DOHH2 (cell line): ENCODE results near the gene LMO7.

ENCODE experiments used
- H3F3A ChIP-seq: fragments of 200-600 bp; sonication (generic), shearing (Covaris generic); 2 replicates; pipeline ENCODE4 v1.6.0; 2016; ENCODE audit warnings: antibody characterized with exemption, mild to moderate bottlenecking; ENCODE audit not compliant: control insufficient read depth, insufficient read depth
- H3K27ac ChIP-seq: fragments of 200-600 bp; sonication (generic); 2 replicates; pipeline ENCODE4 v1.5.1; 2014; ENCODE audit warnings: low read depth, mild to moderate bottlenecking, low read length, moderate library complexity
- H3K27me3 ChIP-seq: fragments of 200-600 bp; sonication (generic); 2 replicates; pipeline ENCODE4 v1.6.1; 2014; ENCODE audit warnings: mild to moderate bottlenecking, low read length, mixed read lengths; ENCODE audit not compliant: control insufficient read depth
- H3K36me3 ChIP-seq: fragments of 200-600 bp; sonication (generic); 2 replicates; pipeline ENCODE4 v1.6.1; 2014; ENCODE audit warnings: mild to moderate bottlenecking, low read length, moderate library complexity, mixed read lengths; ENCODE audit not compliant: control insufficient read depth
- H3K4me1 ChIP-seq: fragments of 200-600 bp; sonication (generic); 2 replicates; pipeline ENCODE4 v1.6.1; 2014; ENCODE audit warnings: mild to moderate bottlenecking, low read length, mixed read lengths; ENCODE audit not compliant: control insufficient read depth
- H3K4me2 ChIP-seq: fragments of 200-600 bp; sonication (generic); 2 replicates; pipeline ENCODE4 v1.6.0; 2014; ENCODE audit warnings: mild to moderate bottlenecking, low read length, moderate library complexity
- H3K4me3 ChIP-seq: fragments of 200-600 bp; sonication (generic); 2 replicates; pipeline ENCODE4 v1.5.1; 2014; ENCODE audit warnings: mild to moderate bottlenecking, low read length, mixed read lengths
- H3K79me2 ChIP-seq: fragments of 200-600 bp; sonication (generic); 2 replicates; pipeline ENCODE4 v1.6.1; 2014; ENCODE audit warnings: mild to moderate bottlenecking, low read length, mixed read lengths; ENCODE audit not compliant: control insufficient read depth
- H3K9me2 ChIP-seq: fragments of 200-600 bp; sonication (generic); replicated peaks from 2 replicates; pipeline ENCODE4 v1.6.1; 2014; ENCODE audit warnings: mild to moderate bottlenecking, low read length, mixed read lengths; ENCODE audit not compliant: control insufficient read depth
- H3K9me3 ChIP-seq: fragments of 200-600 bp; sonication (generic); 2 replicates; pipeline ENCODE4 v1.6.1; 2014; ENCODE audit warnings: antibody characterized with exemption, low read length, mixed read lengths; ENCODE audit not compliant: control insufficient read depth, insufficient read depth
- H4K20me1 ChIP-seq: fragments of 200-600 bp; sonication (generic); 2 replicates; pipeline ENCODE4 v1.6.0; 2014; ENCODE audit warnings: low read depth, mild to moderate bottlenecking, antibody characterized with exemption, low read length, moderate library complexity; ENCODE audit not compliant: control insufficient read depth, insufficient read depth
- EZH2phosphoT487 ChIP-seq: fragments of 200-600 bp; sonication (generic); IDR thresholded peaks from 2 replicates; pipeline ENCODE4 v1.6.1; 2017; ENCODE audit warnings: borderline replicate concordance, mild to moderate bottlenecking, antibody characterized with exemption, low read length, moderate library complexity, mixed read lengths
- TF ChIP-seq, protein P1 (sequence below): fragments of 200-600 bp; sonication (generic); IDR thresholded peaks from one replicate; pipeline ENCODE4 v1.5.1; 2014; ENCODE audit warnings: antibody characterized with exemption, mild to moderate bottlenecking, low read depth, low read length; ENCODE audit not compliant: poor library complexity, severe bottlenecking

LMO7 gene

DNA sequence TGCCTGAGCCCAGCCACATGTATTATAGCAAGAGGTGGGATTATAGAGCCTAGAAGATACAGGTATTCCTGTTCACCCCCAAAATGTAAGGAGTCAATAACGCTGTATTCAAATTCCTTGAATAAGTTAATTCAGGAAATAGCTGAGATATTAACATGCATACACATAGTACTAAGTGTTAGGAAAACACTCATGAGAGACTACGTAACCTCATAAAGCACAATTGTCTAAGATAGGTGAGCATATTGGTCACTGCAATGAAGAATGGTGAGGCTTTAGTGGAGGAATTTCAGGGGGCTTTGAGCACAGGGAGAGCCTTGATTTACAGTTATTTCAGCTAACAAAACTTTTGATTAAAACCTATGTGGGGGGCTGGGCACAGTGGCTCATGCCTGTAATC is 161.6 kb downstream of the LMO7 start:
- Histone ChIP-seq H3K9me2 (no peaks in the 10 kb centered on the region), H3K4me3 (no peak overlapping the region), H4K20me1 (no peaks in the 10 kb centered on the region), H3F3A (no peaks in the 10 kb centered on the region), H3K9me3 (no peaks in the 10 kb centered on the region), H3K36me3 (no peaks in the 10 kb centered on the region), H3K27me3 (no peaks in the 10 kb centered on the region), H3K27ac (no peak overlapping the region), H3K4me1 (no peaks in the 10 kb centered on the region), H3K4me2 (no peak overlapping the region), H3K79me2 (no peaks in the 10 kb centered on the region)
- TF ChIP-seq, protein P1, sequence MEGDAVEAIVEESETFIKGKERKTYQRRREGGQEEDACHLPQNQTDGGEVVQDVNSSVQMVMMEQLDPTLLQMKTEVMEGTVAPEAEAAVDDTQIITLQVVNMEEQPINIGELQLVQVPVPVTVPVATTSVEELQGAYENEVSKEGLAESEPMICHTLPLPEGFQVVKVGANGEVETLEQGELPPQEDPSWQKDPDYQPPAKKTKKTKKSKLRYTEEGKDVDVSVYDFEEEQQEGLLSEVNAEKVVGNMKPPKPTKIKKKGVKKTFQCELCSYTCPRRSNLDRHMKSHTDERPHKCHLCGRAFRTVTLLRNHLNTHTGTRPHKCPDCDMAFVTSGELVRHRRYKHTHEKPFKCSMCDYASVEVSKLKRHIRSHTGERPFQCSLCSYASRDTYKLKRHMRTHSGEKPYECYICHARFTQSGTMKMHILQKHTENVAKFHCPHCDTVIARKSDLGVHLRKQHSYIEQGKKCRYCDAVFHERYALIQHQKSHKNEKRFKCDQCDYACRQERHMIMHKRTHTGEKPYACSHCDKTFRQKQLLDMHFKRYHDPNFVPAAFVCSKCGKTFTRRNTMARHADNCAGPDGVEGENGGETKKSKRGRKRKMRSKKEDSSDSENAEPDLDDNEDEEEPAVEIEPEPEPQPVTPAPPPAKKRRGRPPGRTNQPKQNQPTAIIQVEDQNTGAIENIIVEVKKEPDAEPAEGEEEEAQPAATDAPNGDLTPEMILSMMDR = no peak
- TF ChIP-seq EZH2phosphoT487 = no peak

DNA sequence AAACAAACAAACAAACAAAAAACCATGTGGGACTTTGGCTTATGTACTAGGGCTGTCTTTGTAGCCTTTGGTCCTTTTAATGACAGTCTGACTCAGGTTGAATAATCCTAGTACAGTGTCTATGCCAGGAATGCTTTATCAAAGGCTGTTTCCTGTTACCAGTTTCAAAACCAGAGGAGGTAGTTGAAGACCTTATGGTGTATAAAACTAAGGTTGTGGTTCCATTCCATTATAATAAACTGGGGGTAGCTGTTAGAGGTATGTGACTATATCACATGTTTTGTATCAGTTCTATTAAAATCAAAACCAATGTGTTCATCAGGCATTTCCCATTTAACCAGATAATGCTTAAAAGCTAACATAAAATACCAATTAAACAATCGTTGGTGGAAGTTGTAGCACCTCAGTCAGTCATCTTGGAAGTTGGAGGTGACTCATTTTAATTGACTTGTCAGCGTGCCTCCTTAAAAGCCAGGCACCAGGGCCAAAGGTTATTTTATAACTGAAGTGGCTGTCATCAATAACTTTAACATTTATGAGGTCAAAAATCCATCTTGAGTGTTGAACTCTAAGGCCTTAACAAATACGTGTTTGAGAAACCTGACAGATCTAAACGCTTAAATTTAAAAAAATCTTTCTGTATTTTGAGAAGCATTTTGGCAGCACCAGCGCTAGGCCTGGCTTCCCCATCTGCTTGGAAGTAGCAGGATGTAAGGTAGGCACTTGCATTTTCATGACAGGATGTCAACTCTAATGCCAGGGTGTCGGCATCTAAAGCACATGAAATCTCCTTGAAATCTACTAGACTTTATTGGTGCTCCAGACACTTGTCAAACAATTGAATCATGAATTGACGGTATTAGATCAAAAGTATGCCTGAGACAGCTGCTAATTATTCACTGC is 162.5 kb downstream of the LMO7 start:
- no peaks in the 10 kb centered on the region for H3K27me3 ChIP-seq

DNA sequence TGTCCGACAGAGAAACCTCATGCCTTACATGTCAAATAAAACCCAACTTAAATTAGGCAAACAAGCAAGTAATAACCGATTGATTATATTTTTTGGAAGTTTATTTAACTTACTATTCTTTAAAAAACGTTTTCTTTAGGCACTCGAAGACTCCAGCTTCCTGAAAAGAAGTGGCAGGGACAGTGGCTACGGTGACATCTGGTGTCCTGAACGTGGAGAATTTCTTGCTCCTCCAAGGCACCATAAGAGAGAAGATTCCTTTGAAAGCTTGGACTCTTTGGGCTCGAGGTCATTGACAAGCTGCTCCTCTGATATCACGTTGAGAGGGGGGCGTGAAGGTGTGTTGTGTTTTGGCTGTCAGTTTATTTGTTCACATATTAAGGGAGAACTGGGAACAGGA is 164.4 kb downstream of the LMO7 start:
- H3K4me1 ChIP-seq = peaks cover 4% of the 10 kb centered on the region; the same call in 1 of the 2 replicates
- no peak overlapping the region for H3K27ac ChIP-seq
- H3K27me3 ChIP-seq = no peaks in the 10 kb centered on the region
- no peak overlapping the region for H3K4me3 ChIP-seq
- no peaks in the 10 kb centered on the region for H4K20me1 ChIP-seq
- H3K4me2 ChIP-seq = no peak overlapping the region
- H3K9me3 ChIP-seq = no peaks in the 10 kb centered on the region
- no peaks in the 10 kb centered on the region for H3F3A ChIP-seq
- H3K9me2 ChIP-seq = no peaks in the 10 kb centered on the region
- no peaks in the 10 kb centered on the region for H3K79me2 ChIP-seq
- no peaks in the 10 kb centered on the region for H3K36me3 ChIP-seq
- no peak for TF ChIP-seq EZH2phosphoT487
- TF ChIP-seq, protein P1 = no peak

More for the DNA sequence above, 162.5 kb downstream of the LMO7 start:
- Histone ChIP-seq H3K4me3 (no peak overlapping the region), H3K9me2 (no peaks in the 10 kb centered on the region), H3K79me2 (no peaks in the 10 kb centered on the region), H3K4me2 (no peak overlapping the region), H3K27ac (no peak overlapping the region), H3K9me3 (no peaks in the 10 kb centered on the region), H3K36me3 (no peaks in the 10 kb centered on the region), H3F3A (no peaks in the 10 kb centered on the region), H3K4me1 (peaks cover 4% of the 10 kb centered on the region; the same call in 1 of the 2 replicates), H4K20me1 (no peaks in the 10 kb centered on the region)
- TF ChIP-seq, protein P1 = no peak
- TF ChIP-seq EZH2phosphoT487 = no peak
